Hair follicular keratinocyte (primary cell): ENCODE data around the gene MAPK8IP2. TPM values are rescaled to one million over a fixed set of nuclear protein-coding genes. Genes with fewer than 3 reads are reported as not detected.

ENCODE experiments used
- total RNA-seq: library from RNA; depleted of rRNA; stranded (reverse); fragments of >200 nt; gene quantifications from 2 replicates; pipeline ENCODE4 v1.2.3, GENCODE V29; 2015

Gene MAPK8IP2
- total RNA-seq, result 0.72 and 1.1 TPM in 2 replicates

GRCh38 chr22:50600538-50600937 is at the start of gene MAPK8IP2:
TSS of gene MAPK8IP2 (plus strand) at chr22:50600793. CDS start at chr22:50600819, 26 bp downstream.

DNA sequence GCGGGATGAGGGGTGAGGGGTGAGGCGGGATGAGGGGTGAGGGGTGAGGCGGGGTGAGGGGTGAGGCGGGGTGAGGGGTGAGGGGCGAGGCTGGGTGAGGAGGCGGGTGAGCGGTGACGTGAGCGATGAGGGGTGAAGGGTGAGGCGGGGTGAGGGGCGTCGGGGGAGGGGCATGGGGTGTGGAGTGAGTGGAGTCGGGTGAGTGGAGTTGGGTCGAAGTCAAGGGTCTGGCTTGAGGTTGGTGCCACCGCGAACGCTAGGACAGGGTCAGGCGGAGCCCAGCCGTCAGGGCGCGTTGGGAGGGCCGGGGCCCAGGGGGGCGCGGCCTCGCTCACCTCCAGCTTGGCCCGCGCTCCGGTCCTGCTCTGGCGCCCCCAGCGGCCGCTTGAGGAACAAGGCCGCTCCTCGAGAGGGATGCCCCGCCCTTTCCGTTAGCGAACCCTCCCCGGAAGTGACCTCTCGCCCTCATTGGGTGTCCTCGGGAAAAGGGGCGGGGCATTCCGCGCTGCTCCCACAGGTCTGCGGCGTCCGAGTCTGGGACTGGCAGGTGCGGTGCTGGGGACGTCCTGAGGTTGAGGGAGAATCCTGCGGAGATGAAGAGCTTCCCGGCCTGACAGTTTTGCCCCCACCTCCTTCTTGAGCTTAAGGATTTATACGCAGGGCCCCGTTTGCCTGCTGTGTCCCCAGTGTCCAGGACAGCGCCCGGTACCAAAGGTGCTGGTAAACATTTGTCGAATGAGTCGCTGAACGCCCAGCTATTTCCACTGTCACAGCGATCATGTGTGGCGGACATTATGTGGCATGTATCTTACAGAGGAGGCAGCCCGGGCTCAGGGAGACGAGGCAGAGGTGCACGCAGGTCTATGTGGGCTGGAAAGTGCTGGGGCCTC is 37.8 kb upstream of the MAPK8IP2 start, which contains the start of gene SYCE3:
TSS of gene SYCE3 (minus strand) at position 397 of the 890 bp plus-strand sequence. CDS start 6,514 bp downstream, outside the sequence.

DNA sequence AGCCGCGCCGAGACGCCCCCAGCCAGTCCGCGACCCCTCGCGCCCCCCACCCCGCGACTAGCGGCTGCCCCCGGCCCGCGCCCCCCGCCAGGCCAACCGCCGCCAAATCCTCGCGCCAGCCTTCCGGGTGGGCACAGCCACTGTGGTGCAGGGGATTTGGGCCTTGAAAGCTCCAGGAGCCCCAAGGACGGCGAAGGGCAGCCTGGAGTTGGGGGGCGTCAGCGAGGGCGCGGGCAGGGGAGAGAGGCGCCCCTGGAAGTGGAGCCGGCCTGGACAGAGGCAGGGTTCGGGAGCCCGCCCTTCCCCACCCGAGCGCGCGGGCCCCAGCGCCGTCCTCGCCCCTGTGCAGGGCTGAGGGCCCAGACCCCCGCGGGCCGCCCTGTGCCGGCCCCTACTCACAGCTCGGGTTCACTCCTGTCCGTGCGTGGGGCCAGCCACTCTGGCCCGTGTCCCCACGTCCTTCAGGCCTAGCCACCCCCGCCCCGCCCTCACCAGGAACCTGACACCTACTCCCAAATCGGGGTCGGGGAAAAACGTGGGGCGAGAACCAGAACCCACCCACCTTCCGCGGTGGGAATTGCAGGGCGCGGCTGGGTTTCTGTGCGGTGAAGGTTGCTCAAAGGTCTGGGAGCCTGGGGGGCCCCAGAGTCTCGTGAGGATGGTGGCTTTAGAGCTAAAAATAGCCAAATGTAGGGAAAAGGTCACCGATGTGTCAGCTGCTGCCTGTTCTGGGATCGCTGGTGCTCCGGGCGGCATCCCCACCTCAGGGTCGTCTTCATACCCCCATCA is 22.4 kb upstream of the MAPK8IP2 start, which contains the start of gene CPT1B:
TSS of gene CPT1B (minus strand) at position 441 of the 789 bp plus-strand sequence. CDS start 512 bp downstream, outside the sequence.

DNA sequence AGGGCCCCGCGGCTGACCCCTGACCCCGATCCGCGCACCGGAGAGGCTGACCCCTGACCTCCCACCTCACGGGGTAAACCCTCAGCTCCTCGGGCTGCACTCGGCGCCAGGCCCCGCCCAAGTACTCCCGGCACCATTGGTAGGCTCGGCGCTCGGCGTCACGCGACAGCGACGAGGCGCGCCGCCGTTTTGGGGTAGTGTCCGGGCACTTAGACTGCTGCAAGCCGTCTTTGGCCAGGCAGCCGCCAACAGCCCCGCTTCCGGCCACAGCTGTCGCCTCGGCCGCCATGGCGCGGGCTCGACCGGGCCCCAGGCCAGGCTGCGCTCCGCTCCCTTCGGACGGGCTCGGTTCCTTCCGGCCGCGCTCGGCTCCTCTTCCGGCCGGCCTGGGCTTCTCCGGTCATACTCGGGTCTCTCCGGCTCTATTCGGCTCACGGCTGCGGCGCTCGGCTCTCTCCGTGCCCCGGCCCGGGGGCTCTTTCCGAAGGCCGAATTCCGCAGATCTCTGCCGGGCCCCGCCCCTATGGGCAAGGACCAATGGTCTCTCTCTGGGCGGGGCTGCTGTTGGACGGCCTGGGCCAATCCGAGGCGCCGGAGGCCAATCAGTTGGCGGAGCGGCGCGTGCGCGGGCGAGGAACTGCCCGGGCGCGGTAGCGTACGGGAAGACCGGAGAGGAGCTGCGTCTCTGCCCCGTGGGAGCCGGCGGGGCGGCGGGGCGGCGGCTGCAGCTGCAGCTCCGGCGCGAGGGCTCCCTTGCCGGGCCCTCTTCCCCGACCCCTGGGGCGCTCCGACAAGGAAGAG is 17.9 kb upstream of the MAPK8IP2 start, which contains the start of gene CHKB:
TSS of gene CHKB (minus strand) at position 357 of the 801 bp plus-strand sequence. CDS start at position 289, 68 bp downstream.

DNA sequence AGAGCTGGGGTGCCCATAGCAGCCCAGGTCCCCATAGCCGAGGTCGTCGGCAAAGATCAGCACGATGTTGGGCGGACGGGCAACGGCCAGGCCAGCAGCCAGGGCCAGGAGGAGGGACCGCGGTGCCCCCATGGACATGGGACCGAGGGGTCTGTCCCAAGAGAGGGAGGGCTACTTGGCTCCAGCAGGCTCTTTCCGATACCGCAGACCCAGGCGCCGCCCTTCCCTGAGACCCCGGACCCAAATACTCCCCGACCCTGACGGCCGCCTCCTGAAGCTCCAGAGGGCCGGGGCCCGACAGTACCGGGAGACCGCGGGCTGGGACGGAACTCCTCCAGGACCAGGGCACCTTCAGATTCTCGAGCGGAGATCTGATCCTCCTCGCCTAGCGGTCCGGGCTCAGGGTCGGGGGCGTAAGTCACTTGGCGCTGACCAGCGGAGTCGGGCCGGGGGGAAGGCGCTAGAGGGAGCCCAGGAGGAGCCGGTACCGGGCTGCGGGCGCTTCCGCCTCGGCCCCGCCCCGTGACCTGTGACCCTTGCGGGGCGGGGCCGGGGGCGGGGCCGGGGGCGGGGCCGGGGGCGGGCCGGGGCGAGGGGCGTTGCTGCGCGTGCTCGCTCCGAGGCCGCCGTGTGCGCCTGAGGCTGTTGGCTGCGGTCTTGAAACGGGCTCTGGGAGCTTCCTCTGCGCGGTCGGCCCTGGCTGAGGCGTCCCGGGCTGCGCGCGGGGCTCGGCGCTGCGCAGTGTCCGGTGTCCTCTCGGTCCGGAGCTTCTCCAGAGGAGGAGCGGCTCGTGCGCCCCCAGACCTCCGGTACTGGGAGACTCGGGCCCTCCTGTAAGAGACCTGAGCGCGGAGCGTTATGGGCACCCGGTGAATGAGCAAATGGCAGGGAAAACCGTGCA is 27.3 kb downstream of the MAPK8IP2 start, which contains the start of gene ARSA:
TSS of gene ARSA (minus strand) at position 511 of the 901 bp plus-strand sequence. CDS start at position 138, 373 bp downstream.

Other genes starting within 250 kb of the MAPK8IP2 start
- gene SBF1, start 125.8 kb upstream of the MAPK8IP2 start, total RNA-seq, result 51.1 and 67.3 TPM in 2 replicates
- 3.5 and 13.8 TPM in 2 replicates for gene ADM2, start 119.2 kb upstream of the MAPK8IP2 start, total RNA-seq
- not detected in 2 replicates for gene MIOX, start 113.9 kb upstream of the MAPK8IP2 start, total RNA-seq
- gene LMF2, start 93.1 kb upstream of the MAPK8IP2 start, total RNA-seq, result 46.6 and 50.8 TPM in 2 replicates
- gene NCAPH2, start 92.6 kb upstream of the MAPK8IP2 start, total RNA-seq, result 38.7 and 70.9 TPM in 2 replicates
- 2.9 and 5.4 TPM in 2 replicates for gene SCO2, start 75.2 kb upstream of the MAPK8IP2 start, total RNA-seq
- 70.9 and 112 TPM in 2 replicates for gene TYMP, start 70.8 kb upstream of the MAPK8IP2 start, total RNA-seq
- gene KLHDC7B, start 54.9 kb upstream of the MAPK8IP2 start, total RNA-seq, result not detected in 2 replicates
- not detected in 2 replicates for gene SYCE3, start 37.9 kb upstream of the MAPK8IP2 start, total RNA-seq
- 2.2 and 7.8 TPM in 2 replicates for gene CPT1B, start 22.4 kb upstream of the MAPK8IP2 start, total RNA-seq
- gene CHKB, start 17.9 kb upstream of the MAPK8IP2 start, total RNA-seq, result 26.4 and 35.1 TPM in 2 replicates
- 41.6 and 55.7 TPM in 2 replicates for gene ARSA, start 27.4 kb downstream of the MAPK8IP2 start, total RNA-seq
- 3.9 and 5.2 TPM in 2 replicates for gene SHANK3, start 72.0 kb downstream of the MAPK8IP2 start, total RNA-seq
- gene ACR, start 137.4 kb downstream of the MAPK8IP2 start, total RNA-seq, result not detected in 2 replicates
- gene RABL2B, start 182.8 kb downstream of the MAPK8IP2 start, total RNA-seq, result 9.7 and 11.4 TPM in 2 replicates